ENCODE data around the gene NPM3. TPM values are rescaled to one million over a fixed set of nuclear protein-coding genes. Genes with fewer than 3 reads are reported as not detected.

NPM3 gene
- total and polyA plus RNA-seq, 2 of the 8 experiments (the other 6 are each of a cell fraction or from before 2014, with no cell fraction given), result 127 to 175 TPM

DNA sequence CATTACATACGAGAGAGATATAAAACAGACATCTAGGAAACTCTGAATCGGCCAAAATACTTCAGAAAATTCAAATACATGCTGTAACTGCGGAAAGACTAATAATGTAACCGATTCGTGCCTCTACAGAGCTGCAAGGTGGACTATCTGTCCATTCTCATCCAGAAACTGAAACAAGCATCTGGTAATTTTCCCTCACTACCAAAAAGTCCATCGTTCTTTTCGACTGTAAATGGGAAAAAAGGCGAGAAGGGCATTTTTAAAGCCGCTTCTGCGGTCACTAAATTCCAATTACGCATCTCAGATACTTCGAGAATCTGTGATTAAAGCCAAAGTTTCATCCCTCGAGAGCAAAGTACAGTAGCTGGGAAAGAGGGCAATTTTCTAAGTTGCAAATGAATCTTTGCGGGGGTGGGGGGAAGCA is 33.7 kb upstream of the NPM3 start (continued):
- TF ChIP-seq GTF2F1 (IDR thresholded peaks at IDR 0.05; ENCODE audit: borderline replicate concordance, low read depth, low read length), result no peak
- TF ChIP-seq CREB1 (IDR thresholded peaks at IDR 0.05), result no peak
- no peak for TF ChIP-seq TAF1 (IDR thresholded peaks at IDR 0.05; ENCODE audit: low read depth, low read length)
- TF ChIP-seq ASH2L (IDR thresholded peaks at IDR 0.05; ENCODE audit: low read length), result no peak
- no peak for TF ChIP-seq SUZ12 (IDR thresholded peaks at IDR 0.05; ENCODE audit: low read length)
- no peak for TF ChIP-seq CTBP2 (IDR thresholded peaks at IDR 0.05; ENCODE audit: borderline replicate concordance, insufficient read depth, insufficient read length, low read length)

Data from H1 (cell line).